GM13977 (cell line): ENCODE measurements around the gene EME1.
"Not testable (repeated sequence)": the region's sequence is repeated elsewhere in the genome, so short reads cannot be mapped to it uniquely, and the experiment has no call there.

Experiments
- DNase-seq: peaks from one replicate; pipeline ENCODE4 v3.0.0; 2012; ENCODE audit warnings: low spot score
- CTCF ChIP-seq: IDR thresholded peaks from 2 replicates; pipeline ENCODE4 v1.5.1; 2012; ENCODE audit warnings: mild to moderate bottlenecking, control low read depth; ENCODE audit not compliant: insufficient read depth; ENCODE audit errors: extremely low read depth, missing control alignments
- in situ Hi-C: fragments of 300-500 bp; cut with MboI; formaldehyde crosslinking; loops from one replicate; pipeline ENCODE4 v1.12.0; 2022; ENCODE audit warnings: low sequenced_read_pairs, low pct_unique_long_range_greater_than_20kb, mixed read lengths, inconsistent platforms; ENCODE audit not compliant: unreplicated experiment

EME1 gene

GRCh38 chr17:50424246-50424995, 51.4 kb downstream of the EME1 start:
- no peak for DNase-seq
- TF ChIP-seq CTCF: no peak
- in situ Hi-C loops: no loop called here

GRCh38 chr17:50424996-50425681, 52.1 kb downstream of the EME1 start:
- no peak for TF ChIP-seq CTCF
- in situ Hi-C loops: no loop called here
- DNase-seq: no peak

GRCh38 chr17:50425682-50426471, 52.8 kb downstream of the EME1 start, which contains the start of gene ACSF2:
Gene ACSF2 (plus strand): TSS chr17:50426218. CDS start chr17:50426262, 44 bp downstream.
- DNase-seq: peak; percentile 89
- in situ Hi-C loops: no loop called here
- TF ChIP-seq CTCF: no peak

- no peak for TF ChIP-seq CTCF
- in situ Hi-C loops: no loop called here
- no peak for DNase-seq
Measured at GRCh38 chr17:50426472-50426782, 53.4 kb downstream of the EME1 start.

GRCh38 chr17:50426814-50427787, 54.1 kb downstream of the EME1 start:
- DNase-seq: peak; percentile 65

GRCh38 chr17:50428126-50428525, 55.1 kb downstream of the EME1 start:
- in situ Hi-C loops, DNase-seq: not testable (repeated sequence)

More at GRCh38 chr17:50426814-50427787, 54.1 kb downstream of the EME1 start:
- in situ Hi-C loops: no loop called here
- peak; percentile 50 for TF ChIP-seq CTCF
